T-helper 1 cell treated with Interleukin-12 subunit alpha and Interleukin-12 subunit beta and Interleukin-4 antibody, amounts not matched to agents 30 μg/mL and 1 μg/mL, for 36 hours (primary cell): Measurements from ENCODE around the gene PNPLA8.
"Not testable (repeated sequence)": the region's sequence is repeated elsewhere in the genome, so short reads cannot be mapped to it uniquely, and the experiment has no call there.

Source experiments
- H3K27ac Mint-ChIP-seq: one replicate; pipeline ENCODE4 v1.8.0; 2021; ENCODE audit warnings: mild to moderate bottlenecking, mixed read lengths
- H3K27me3 Mint-ChIP-seq: one replicate; pipeline ENCODE4 v1.8.0; 2021; ENCODE audit warnings: low read depth, mixed read lengths
- H3K36me3 Mint-ChIP-seq: one replicate; pipeline ENCODE4 v1.8.0; 2021; ENCODE audit warnings: low read depth, mixed read lengths
- H3K4me1 Mint-ChIP-seq: one replicate; pipeline ENCODE4 v1.8.0; 2021; ENCODE audit warnings: low read depth, mixed read lengths
- H3K4me3 Mint-ChIP-seq: one replicate; pipeline ENCODE4 v1.8.0; 2021; ENCODE audit warnings: mild to moderate bottlenecking, moderate library complexity, mixed read lengths
- H3K9me3 Mint-ChIP-seq: one replicate; pipeline ENCODE4 v1.8.0; 2021; ENCODE audit warnings: mixed read lengths

The PNPLA8 gene

GRCh38 chr7:108541478-108541877 lies 15.5 kb upstream of the PNPLA8 start:
- H3K27me3 Mint-ChIP-seq = no peaks in the 10 kb centered on the region
- H3K27ac Mint-ChIP-seq = no peak overlapping the region
- no peak overlapping the region for H3K4me3 Mint-ChIP-seq
- no peaks in the 10 kb centered on the region for H3K9me3 Mint-ChIP-seq
- H3K36me3 Mint-ChIP-seq = no peaks in the 10 kb centered on the region
- H3K4me1 Mint-ChIP-seq = no peaks in the 10 kb centered on the region

- H3K4me1 Mint-ChIP-seq, H3K27me3 Mint-ChIP-seq, H3K9me3 Mint-ChIP-seq, H3K27ac Mint-ChIP-seq, H3K4me3 Mint-ChIP-seq, H3K36me3 Mint-ChIP-seq: not testable (repeated sequence)
Observed at GRCh38 chr7:108538685-108539084, 12.8 kb upstream of the PNPLA8 start.

- H3K9me3 Mint-ChIP-seq, H3K36me3 Mint-ChIP-seq: not testable (repeated sequence)
Observed at GRCh38 chr7:108538236-108538635, 12.3 kb upstream of the PNPLA8 start.

GRCh38 chr7:108537229-108537628 lies 11.3 kb upstream of the PNPLA8 start:
- Mint-ChIP-seq H3K27ac (no peak overlapping the region), H3K9me3 (no peaks in the 10 kb centered on the region), H3K27me3 (peaks cover 13% of the 10 kb centered on the region), H3K4me3 (no peak overlapping the region), H3K4me1 (no peaks in the 10 kb centered on the region), H3K36me3 (no peaks in the 10 kb centered on the region)

More at GRCh38 chr7:108538236-108538635, 12.3 kb upstream of the PNPLA8 start:
- not testable (repeated sequence) for H3K4me1 Mint-ChIP-seq, H3K27me3 Mint-ChIP-seq, H3K27ac Mint-ChIP-seq, H3K4me3 Mint-ChIP-seq

- H3K27me3 Mint-ChIP-seq = peaks cover 13% of the 10 kb centered on the region
- H3K27ac Mint-ChIP-seq = no peak overlapping the region
- H3K4me3 Mint-ChIP-seq = no peak overlapping the region
- no peaks in the 10 kb centered on the region for H3K4me1 Mint-ChIP-seq
- no peaks in the 10 kb centered on the region for H3K9me3 Mint-ChIP-seq
- no peaks in the 10 kb centered on the region for H3K36me3 Mint-ChIP-seq
Observed at GRCh38 chr7:108535744-108536143, 9.8 kb upstream of the PNPLA8 start.

GRCh38 chr7:108535257-108535656 lies 9.3 kb upstream of the PNPLA8 start:
- Mint-ChIP-seq H3K27me3 (peaks cover 16% of the 10 kb centered on the region), H3K9me3 (no peaks in the 10 kb centered on the region), H3K4me3 (no peak overlapping the region)

GRCh38 chr7:108533712-108534111 lies 7.8 kb upstream of the PNPLA8 start:
- Mint-ChIP-seq H3K27me3 (peaks cover 18% of the 10 kb centered on the region), H3K9me3 (no peaks in the 10 kb centered on the region), H3K4me1 (no peaks in the 10 kb centered on the region), H3K4me3 (no peak overlapping the region), H3K36me3 (no peaks in the 10 kb centered on the region), H3K27ac (no peak overlapping the region)

More at GRCh38 chr7:108535257-108535656, 9.3 kb upstream of the PNPLA8 start:
- no peaks in the 10 kb centered on the region for H3K4me1 Mint-ChIP-seq
- H3K36me3 Mint-ChIP-seq = no peaks in the 10 kb centered on the region
- H3K27ac Mint-ChIP-seq = no peak overlapping the region

GRCh38 chr7:108529341-108529740 lies 3.4 kb upstream of the PNPLA8 start:
- Mint-ChIP-seq H3K4me1 (peaks cover 4% of the 10 kb centered on the region), H3K9me3 (no peaks in the 10 kb centered on the region), H3K4me3 (no peak overlapping the region), H3K27me3 (peaks cover 9% of the 10 kb centered on the region), H3K36me3 (no peaks in the 10 kb centered on the region), H3K27ac (no peak overlapping the region)

GRCh38 chr7:108528183-108528712 lies 2.3 kb upstream of the PNPLA8 start:
- H3K9me3 Mint-ChIP-seq = no peaks in the 10 kb centered on the region
- peak overlapping the region; percentile 28 for H3K4me3 Mint-ChIP-seq

GRCh38 chr7:108526768-108527017 lies 758 bp upstream of the PNPLA8 start:
- H3K4me3 Mint-ChIP-seq = peak overlapping the region; percentile 94
- H3K27me3 Mint-ChIP-seq = peaks cover 5% of the 10 kb centered on the region
- no peaks in the 10 kb centered on the region for H3K36me3 Mint-ChIP-seq
- peaks cover 19% of the 10 kb centered on the region for H3K4me1 Mint-ChIP-seq
- H3K27ac Mint-ChIP-seq = peak overlapping the region; percentile 99
- H3K9me3 Mint-ChIP-seq = no peaks in the 10 kb centered on the region

More at GRCh38 chr7:108528183-108528712, 2.3 kb upstream of the PNPLA8 start:
- Mint-ChIP-seq H3K27me3 (peaks cover 9% of the 10 kb centered on the region), H3K27ac (no peak overlapping the region), H3K4me1 (peaks cover 14% of the 10 kb centered on the region), H3K36me3 (no peaks in the 10 kb centered on the region)

GRCh38 chr7:108525327-108525984 lies 479 bp downstream of the PNPLA8 start:
- Mint-ChIP-seq H3K27ac (peak overlapping the region; percentile 99), H3K36me3 (peaks cover 4% of the 10 kb centered on the region), H3K4me1 (peaks cover 26% of the 10 kb centered on the region), H3K27me3 (peaks cover 3% of the 10 kb centered on the region), H3K9me3 (no peaks in the 10 kb centered on the region), H3K4me3 (peak overlapping the region; percentile 94)

GRCh38 chr7:108522780-108523179 lies 3.2 kb downstream of the PNPLA8 start:
- Mint-ChIP-seq H3K9me3 (no peaks in the 10 kb centered on the region), H3K36me3 (peaks cover 23% of the 10 kb centered on the region), H3K4me3 (peak overlapping the region; percentile 8), H3K4me1 (peaks cover 38% of the 10 kb centered on the region), H3K27me3 (no peaks in the 10 kb centered on the region), H3K27ac (no peak overlapping the region)

GRCh38 chr7:108517951-108518350 lies 8.0 kb downstream of the PNPLA8 start:
- no peaks in the 10 kb centered on the region for H3K27me3 Mint-ChIP-seq
- H3K27ac Mint-ChIP-seq = no peak overlapping the region
- H3K4me1 Mint-ChIP-seq = peaks cover 23% of the 10 kb centered on the region
- no peaks in the 10 kb centered on the region for H3K9me3 Mint-ChIP-seq
- no peak overlapping the region for H3K4me3 Mint-ChIP-seq
- H3K36me3 Mint-ChIP-seq = peaks cover 36% of the 10 kb centered on the region

- Mint-ChIP-seq H3K27ac (no peak overlapping the region), H3K27me3 (no peaks in the 10 kb centered on the region), H3K4me3 (no peak overlapping the region), H3K36me3 (peaks cover 43% of the 10 kb centered on the region), H3K9me3 (no peaks in the 10 kb centered on the region), H3K4me1 (peaks cover 12% of the 10 kb centered on the region)
Observed at GRCh38 chr7:108515630-108516029, 10.3 kb downstream of the PNPLA8 start.

- Mint-ChIP-seq H3K27ac (no peak overlapping the region), H3K27me3 (no peaks in the 10 kb centered on the region), H3K9me3 (no peaks in the 10 kb centered on the region), H3K36me3 (peaks cover 46% of the 10 kb centered on the region), H3K4me1 (peaks cover 9% of the 10 kb centered on the region), H3K4me3 (no peak overlapping the region)
Observed at GRCh38 chr7:108515013-108515412, 10.9 kb downstream of the PNPLA8 start.

GRCh38 chr7:108511939-108512338 lies 14.0 kb downstream of the PNPLA8 start:
- H3K27ac Mint-ChIP-seq = no peak overlapping the region
- H3K9me3 Mint-ChIP-seq = no peaks in the 10 kb centered on the region
- H3K27me3 Mint-ChIP-seq = no peaks in the 10 kb centered on the region
- H3K4me1 Mint-ChIP-seq = no peaks in the 10 kb centered on the region
- peaks cover 23% of the 10 kb centered on the region for H3K36me3 Mint-ChIP-seq
- H3K4me3 Mint-ChIP-seq = no peak overlapping the region
